ENCODE results near the gene WASF2. TPM values are rescaled to one million over a fixed set of nuclear protein-coding genes. Genes with fewer than 3 reads are reported as not detected.
A peak's percentile ranks its signal among the peaks of the same experiment; 100 is the strongest.

WASF2 gene
- total and polyA plus RNA-seq, 2 of the 4 experiments (the other 2 are of a cell fraction) = 7.9 to 45.4 TPM

- no peak overlapping the region for H2AK5ac ChIP-seq (ENCODE audit: low read depth, low read length)
- H3K4me2 ChIP-seq (ENCODE audit: low read depth, low read length) = no peak overlapping the region
- no peak overlapping the region for H3K27ac ChIP-seq (ENCODE audit: insufficient read depth, low read length)
- H3K4me1 ChIP-seq (ENCODE audit: control insufficient read depth, insufficient read depth, low read length) = peaks cover 9% of the 10 kb centered on the region
- no TSS peak for BruUV-seq (replicated peaks)
- DNase-seq (no peak), ATAC-seq (ENCODE audit: low read depth) (no peak)
- no peak overlapping the region for H2BK20ac ChIP-seq (ENCODE audit: low read depth, low read length)
- ChIA-PET POLR2A (ENCODE audit: unreplicated experiment) (no interaction called here), CTCF (interaction anchor here (0.9 kb wide), 1 partner anchor 125 kb away, joined by 3 read pairs; no protein-coding TSS in a partner anchor)
- no peak overlapping the region for H2BK120ac ChIP-seq (ENCODE audit: low read depth, low read length)
- no peaks in the 10 kb centered on the region for H3K27me3 ChIP-seq (ENCODE audit: control insufficient read depth, insufficient read depth, low read length)
- no peak overlapping the region for H3K18ac ChIP-seq (ENCODE audit: low read depth, low read length)
- WGBS, 2 experiments (ENCODE audit: extremely low coverage in 2 of 2, insufficient read length in 1 of 2) = no CpG with 5 or more reads among the region's 9 CpGs
- no peak overlapping the region for H3K23ac ChIP-seq (ENCODE audit: low read depth, low read length)
- dilution Hi-C loops (cut with HindIII; ENCODE audit: low sequenced_read_pairs, unreplicated experiment) = no loop called here
- H2BK5ac ChIP-seq (ENCODE audit: low read depth, low read length, poor library complexity, severe bottlenecking) = no peak overlapping the region
- H3K36me3 ChIP-seq (ENCODE audit: control insufficient read depth, insufficient read depth, low read length) = no peaks in the 10 kb centered on the region
- H2AK9ac ChIP-seq (replicated peaks; ENCODE audit: low read depth, low read length, poor library complexity) = peak overlapping the region; percentile 82
- H4K91ac ChIP-seq (ENCODE audit: insufficient read depth, low read depth, low read length) = no peak overlapping the region
- no peaks in the 10 kb centered on the region for H4K20me1 ChIP-seq (ENCODE audit: insufficient read depth, low read length)
- H3K9me1 ChIP-seq (ENCODE audit: insufficient read depth, low read length) = no peaks in the 10 kb centered on the region
- no peak overlapping the region for H3K56ac ChIP-seq (ENCODE audit: extremely low read depth, insufficient read depth, low read length)
- no peak overlapping the region for H2BK15ac ChIP-seq (ENCODE audit: low read depth, low read length)
- H3K14ac ChIP-seq (replicated peaks; ENCODE audit: low read depth, low read length) = no peak overlapping the region
- in situ Hi-C loops (cut with MboI; ENCODE audit: low sequenced_read_pairs) = no loop called here
- no peak overlapping the region for H4K5ac ChIP-seq (ENCODE audit: low read depth, low read length)
- intact Hi-C loops (cut with micrococcal nuclease) = no loop called here
- no peak overlapping the region for H4K8ac ChIP-seq (ENCODE audit: low read depth in 2 of 2, low read length in 2 of 2)
- no peak overlapping the region for H3K9ac ChIP-seq (ENCODE audit: low read depth, low read length)
- H3K4ac ChIP-seq (ENCODE audit: low read depth, low read length) = no peak overlapping the region
- H3K9me3 ChIP-seq (ENCODE audit: control insufficient read depth, insufficient read depth, low read length) = no peaks in the 10 kb centered on the region
- H3K4me3 ChIP-seq (ENCODE audit: insufficient read depth, low read depth, low read length) = no peak overlapping the region
- no peak overlapping the region for H2AFZ ChIP-seq (replicated peaks; ENCODE audit: low read length, poor library complexity)
- no peaks in the 10 kb centered on the region for H3K79me1 ChIP-seq (ENCODE audit: low read depth in 1 of 2, low read length in 2 of 2)
- TF ChIP-seq SMC3 (IDR thresholded peaks at IDR 0.05; ENCODE audit: low read depth, low read length) = no peak
- no peak for TF ChIP-seq CHD1 (IDR thresholded peaks at IDR 0.05; ENCODE audit: low read depth, low read length)
- no peak for TF ChIP-seq POLR2A (IDR thresholded peaks at IDR 0.05; ENCODE audit: low read depth, low read length)
- no peak for TF ChIP-seq RAD21 (IDR thresholded peaks at IDR 0.05; ENCODE audit: low read length)
- TF ChIP-seq, protein P1, sequence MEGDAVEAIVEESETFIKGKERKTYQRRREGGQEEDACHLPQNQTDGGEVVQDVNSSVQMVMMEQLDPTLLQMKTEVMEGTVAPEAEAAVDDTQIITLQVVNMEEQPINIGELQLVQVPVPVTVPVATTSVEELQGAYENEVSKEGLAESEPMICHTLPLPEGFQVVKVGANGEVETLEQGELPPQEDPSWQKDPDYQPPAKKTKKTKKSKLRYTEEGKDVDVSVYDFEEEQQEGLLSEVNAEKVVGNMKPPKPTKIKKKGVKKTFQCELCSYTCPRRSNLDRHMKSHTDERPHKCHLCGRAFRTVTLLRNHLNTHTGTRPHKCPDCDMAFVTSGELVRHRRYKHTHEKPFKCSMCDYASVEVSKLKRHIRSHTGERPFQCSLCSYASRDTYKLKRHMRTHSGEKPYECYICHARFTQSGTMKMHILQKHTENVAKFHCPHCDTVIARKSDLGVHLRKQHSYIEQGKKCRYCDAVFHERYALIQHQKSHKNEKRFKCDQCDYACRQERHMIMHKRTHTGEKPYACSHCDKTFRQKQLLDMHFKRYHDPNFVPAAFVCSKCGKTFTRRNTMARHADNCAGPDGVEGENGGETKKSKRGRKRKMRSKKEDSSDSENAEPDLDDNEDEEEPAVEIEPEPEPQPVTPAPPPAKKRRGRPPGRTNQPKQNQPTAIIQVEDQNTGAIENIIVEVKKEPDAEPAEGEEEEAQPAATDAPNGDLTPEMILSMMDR (conservative IDR thresholded peaks at IDR 0.05; ENCODE audit: low read depth, low read length) = no peak
- TF ChIP-seq RCOR1 (IDR thresholded peaks at IDR 0.05; ENCODE audit: insufficient replicate concordance, low read length) = no peak
- TF ChIP-seq RFX5 (IDR thresholded peaks at IDR 0.05; ENCODE audit: low read depth, low read length) = no peak
- TF ChIP-seq BHLHE40 (IDR thresholded peaks at IDR 0.05; ENCODE audit: low read depth, low read length) = no peak
- no peak for TF ChIP-seq MAFK (IDR thresholded peaks at IDR 0.05; ENCODE audit: low read depth, low read length)
- no peak for TF ChIP-seq MXI1 (IDR thresholded peaks at IDR 0.05; ENCODE audit: borderline replicate concordance, low read depth, low read length)
- no peak for TF ChIP-seq MAZ (IDR thresholded peaks at IDR 0.05; ENCODE audit: borderline replicate concordance, low read depth, low read length)
- no peak for TF ChIP-seq ELK1 (IDR thresholded peaks at IDR 0.05; ENCODE audit: borderline replicate concordance, low read depth, low read length)
- no peak for TF ChIP-seq FOS (IDR thresholded peaks at IDR 0.05; ENCODE audit: low read depth, low read length)
- TF ChIP-seq USF2 (IDR thresholded peaks at IDR 0.05; ENCODE audit: low read depth, low read length) = no peak
- no peak for TF ChIP-seq NFE2L2 (IDR thresholded peaks at IDR 0.05; ENCODE audit: low read depth, low read length)
Measured at GRCh38 chr1:27509127-27510080, 19.4 kb upstream of the WASF2 start.
